HG02642 (cell line): ENCODE data around the gene SV2C.

Source experiments
- ATAC-seq: cut with Tn5 transposase; IDR thresholded peaks from one replicate; pipeline ENCODE4 v1.9.1; 2021; ENCODE audit warnings: mild to moderate bottlenecking; ENCODE audit not compliant: unreplicated experiment, poor library complexity

Gene SV2C

DNA sequence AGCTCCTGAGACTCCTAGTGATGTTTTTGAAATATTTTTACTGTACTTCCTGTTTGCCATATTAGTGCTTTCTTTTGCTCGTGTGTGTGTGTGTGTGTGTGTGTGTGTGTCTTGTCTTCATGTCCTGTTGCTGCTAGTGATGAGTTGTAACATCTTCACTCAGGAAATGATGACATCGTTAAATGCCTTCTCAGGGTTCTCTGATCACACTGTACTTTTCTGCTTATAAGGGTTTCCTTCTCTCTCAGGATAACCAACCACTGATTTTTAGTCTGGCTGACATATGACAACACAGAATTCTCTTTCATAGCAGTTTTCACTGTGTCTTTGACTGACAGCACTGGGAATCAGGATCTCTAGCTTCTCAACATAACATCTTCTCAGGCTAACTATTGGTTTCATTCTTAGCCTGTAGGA, 16.1 kb downstream of the SV2C start:
- no peak for ATAC-seq

DNA sequence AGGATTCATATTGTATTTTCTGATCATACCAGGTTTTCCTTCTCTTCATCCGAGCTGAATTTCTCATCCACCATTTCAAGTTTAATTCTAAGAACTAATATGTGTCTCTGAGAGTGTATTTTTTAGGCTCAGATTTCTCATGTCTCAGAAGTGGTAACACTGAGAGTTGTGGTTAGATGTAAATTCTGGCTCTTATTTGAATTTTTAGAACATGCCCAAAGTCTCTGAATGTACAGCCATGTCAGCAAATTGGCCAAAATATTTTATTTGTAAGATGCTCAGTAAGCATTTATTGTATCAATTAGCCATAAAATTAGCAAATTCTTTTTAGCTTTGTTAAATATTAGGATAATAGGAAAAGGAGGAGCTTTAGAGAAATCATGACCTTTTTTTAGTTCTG, 16.6 kb downstream of the SV2C start:
- no peak for ATAC-seq

DNA sequence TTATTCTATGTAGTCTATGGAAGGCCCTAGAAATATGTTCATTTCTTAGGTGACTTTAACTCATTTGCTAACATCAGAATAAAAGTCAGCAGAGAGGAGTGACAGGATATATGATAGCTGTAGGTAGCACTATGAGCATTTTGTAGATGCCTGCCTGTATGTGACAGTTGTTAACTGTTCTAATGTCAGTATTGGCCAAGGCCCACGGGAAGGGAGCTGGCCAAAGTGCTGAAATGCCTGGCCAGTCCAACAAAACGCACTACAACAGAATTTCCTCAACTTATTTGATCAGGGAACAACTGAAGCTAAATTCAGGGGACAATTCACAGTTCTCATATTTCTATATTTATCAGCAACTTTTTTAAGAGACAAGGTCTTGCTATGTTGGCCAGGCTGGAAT, 20.8 kb downstream of the SV2C start:
- ATAC-seq: no peak

DNA sequence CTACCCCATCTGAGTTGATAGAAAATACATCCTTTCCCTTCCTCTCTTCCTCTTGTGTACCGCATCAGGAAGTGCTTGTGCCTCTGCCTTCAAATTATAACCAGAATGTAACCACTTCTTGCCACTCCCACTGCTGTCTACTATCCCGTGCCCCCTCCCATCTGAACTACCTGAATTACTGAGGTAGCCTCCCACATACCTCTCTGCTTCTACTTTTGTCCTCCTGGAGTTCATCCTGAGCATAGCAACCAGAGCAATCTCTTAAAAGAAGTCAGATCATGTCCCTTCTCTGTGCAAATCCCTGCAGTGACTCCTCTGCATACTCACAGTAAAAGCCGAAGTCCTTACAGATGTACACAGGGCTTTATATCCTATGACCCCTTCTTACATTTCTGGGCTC, 23.0 kb downstream of the SV2C start:
- no peak for ATAC-seq

DNA sequence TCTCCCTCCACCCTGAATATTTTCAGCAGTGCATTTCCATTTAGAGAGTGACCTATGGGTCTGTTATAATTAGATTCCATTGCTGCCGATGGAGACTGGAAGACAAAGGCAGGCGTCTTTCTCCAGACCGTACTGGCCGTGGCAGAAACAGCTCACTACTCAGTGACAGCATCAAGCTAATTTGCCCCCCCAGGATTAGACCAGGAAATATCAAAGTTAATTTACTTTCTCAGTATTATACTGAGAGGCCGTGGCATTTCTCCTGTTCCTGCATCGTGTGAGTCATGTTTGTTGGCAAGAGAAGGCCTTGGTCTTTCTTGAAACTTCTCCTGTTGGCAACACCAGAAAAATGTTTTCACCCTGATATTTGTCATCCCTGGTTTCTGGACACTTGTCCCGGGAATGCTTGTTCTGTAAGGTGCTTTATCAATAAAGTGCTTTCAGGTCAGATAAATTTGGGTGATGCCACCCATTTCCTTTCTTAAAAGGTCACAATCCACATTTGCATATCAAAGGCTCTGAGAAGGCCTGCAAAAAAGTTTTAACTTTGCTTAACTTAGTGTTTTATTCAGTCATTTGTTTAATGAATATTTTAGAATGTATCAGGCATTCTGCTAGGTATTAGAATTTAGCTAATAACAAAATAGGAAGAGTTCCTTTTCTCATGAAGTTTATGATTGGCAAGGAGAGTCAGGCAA, 28.4 kb downstream of the SV2C start:
- no peak for ATAC-seq

- no peak for ATAC-seq
Measured at GRCh38 chr5:76113103-76113502, 29.9 kb downstream of the SV2C start.

- no peak for ATAC-seq
Measured at GRCh38 chr5:76114179-76114851, 31.1 kb downstream of the SV2C start.

DNA sequence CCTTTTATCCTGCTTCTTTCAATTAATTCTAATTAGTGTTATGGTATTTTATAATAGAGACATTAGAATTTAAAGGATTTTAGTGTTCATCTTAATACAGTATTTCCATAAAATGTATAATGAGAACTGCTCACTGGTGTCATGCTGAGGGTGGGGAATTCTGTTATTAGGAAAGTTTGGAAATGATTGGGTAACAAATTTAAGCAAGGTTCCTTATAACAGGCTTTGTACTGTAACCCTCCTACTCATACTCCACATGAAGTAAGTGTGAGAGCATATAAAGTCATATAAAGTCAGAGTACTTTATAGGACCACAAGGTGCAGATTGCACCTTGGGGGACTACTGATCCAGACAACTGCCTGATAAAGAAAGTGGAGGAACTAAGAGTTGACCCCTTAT, 42.2 kb downstream of the SV2C start:
- no peak for ATAC-seq

DNA sequence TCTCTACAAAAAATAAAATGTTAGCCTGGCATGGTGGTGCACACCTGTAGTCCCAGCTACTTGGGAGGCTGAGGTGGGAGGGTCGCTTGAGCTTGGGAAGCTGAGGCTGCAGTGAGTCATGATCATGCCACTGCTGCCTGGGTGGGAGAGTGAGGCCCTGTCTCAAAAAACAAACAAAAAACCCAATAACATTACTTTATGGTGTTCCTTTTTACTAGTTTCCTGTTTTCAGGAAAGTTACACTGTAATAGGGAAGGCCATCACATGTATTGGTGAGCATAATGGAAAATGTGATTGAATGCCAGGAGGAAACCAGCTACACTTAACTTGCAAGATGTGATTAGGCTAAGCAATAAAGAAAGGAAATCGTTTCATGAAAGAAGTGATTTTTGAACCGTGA, 42.7 kb downstream of the SV2C start:
- ATAC-seq: no peak

DNA sequence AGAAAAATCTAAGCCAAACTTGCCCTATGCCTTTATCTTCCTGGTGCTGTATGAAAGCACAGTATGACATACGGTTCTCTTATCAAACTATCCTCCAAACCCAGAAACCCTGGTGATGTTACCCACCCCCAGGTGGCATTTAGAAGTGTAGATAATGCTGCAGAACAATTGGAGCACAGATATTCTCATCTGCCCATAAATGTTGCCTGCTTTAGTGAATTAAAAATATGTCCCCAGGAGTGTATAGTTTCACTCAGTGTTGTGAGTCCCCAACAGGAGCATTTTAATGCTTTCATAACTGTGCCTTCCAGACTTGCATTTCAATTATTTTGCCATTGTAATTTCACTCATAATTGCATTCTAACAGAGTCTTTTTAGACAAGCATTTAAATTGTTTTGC, 50.8 kb downstream of the SV2C start:
- no peak for ATAC-seq

- no peak for ATAC-seq
Measured at GRCh38 chr5:76134646-76135045, 51.5 kb downstream of the SV2C start.

- no peak for ATAC-seq
Measured at GRCh38 chr5:76137887-76138542, 54.8 kb downstream of the SV2C start.

GRCh38 chr5:76143884-76144283, 60.7 kb downstream of the SV2C start:
- ATAC-seq: no peak

DNA sequence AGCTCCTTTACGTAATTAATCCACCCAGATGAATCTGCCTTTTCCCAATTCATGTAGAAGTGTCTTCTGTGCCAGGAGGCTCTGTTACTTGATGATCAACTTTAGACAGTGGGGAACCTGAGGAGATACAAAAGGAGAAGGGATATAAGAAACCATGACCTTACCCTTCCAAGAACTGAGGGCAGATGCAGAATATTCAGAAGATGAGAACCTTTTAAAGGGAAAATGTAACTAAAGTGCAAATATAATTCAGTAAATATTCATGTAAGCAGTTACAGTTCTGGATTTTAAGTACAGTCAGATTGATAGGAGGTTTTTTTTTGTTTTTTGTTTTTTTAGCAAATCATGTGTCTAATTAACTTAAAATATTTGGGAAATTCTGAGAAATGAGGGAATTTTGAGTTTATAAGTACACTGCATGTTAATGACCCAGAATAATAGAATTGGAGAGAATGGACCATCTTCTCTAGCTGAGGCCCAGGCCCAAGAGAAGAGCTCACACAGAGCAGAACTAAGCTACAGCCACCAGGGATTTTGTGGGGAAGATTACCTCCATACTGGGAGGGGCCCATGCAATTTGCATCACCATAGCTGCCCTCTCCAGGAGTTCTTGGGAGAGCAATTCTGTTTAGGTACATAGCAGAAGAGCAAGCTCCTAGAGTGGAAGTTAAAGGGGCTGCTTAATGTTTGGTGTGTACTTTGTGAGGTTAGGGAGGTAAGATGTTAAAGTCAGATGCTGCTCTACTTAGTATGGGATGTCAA, 61.5 kb downstream of the SV2C start:
- ATAC-seq: no peak

- ATAC-seq: no peak
Measured at GRCh38 chr5:76145945-76146344, 62.8 kb downstream of the SV2C start.

DNA sequence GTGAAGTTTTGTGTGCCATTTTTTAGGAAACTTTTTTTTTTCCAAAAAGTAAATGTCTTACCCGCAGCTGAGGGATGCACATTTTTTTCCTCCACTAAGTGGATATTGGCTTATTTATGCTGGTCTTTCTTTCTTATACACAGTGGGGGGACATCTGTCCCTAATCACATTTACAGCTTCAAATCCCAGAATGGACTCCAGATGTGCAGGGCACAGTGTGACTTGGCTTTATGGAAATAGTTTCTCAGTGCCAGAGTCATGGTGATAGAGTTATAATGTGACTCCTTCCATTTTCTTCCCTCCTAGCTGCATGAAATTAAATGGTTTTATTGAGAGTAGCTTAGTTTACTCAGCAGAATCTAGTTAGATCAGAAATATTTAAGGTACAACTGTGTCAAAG, 66.5 kb downstream of the SV2C start:
- no peak for ATAC-seq

DNA sequence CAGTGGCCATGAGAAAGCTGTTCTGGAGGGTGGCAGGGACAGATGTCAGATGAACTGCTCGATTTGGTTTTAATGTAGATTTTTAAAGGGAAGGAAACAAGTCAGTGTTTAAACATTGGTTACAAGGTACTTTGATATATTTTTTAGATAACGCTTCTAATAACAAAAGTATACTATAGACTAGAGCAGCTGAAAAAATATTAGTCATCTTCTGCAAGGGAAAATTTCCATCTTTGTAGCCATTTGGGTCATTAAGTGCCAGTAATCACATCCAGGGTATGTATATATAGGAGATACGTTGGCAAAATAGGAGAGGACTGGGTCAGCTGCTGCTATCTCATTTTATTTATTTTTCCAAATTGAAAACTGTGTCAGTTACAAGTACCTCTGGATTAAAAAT, 69.0 kb downstream of the SV2C start:
- no peak for ATAC-seq

DNA sequence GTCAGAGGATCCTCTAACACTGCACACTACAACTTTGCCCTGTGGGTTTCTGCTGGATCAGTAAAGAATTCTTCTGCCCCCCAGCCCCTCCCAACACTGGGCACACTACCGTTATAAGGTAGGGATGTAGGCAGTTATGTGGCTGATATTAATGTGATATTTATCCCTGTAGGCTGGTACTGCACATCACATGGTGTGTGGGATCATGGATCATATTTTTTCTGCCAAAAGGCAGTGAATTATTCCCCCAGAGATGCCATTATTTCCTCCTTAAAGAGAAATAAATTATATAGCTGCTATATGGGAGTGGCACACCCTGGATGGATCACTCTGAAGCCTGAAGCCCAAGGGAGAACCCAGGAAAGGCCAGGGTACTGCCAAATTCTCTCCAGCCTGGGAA, 69.5 kb downstream of the SV2C start:
- no peak for ATAC-seq

DNA sequence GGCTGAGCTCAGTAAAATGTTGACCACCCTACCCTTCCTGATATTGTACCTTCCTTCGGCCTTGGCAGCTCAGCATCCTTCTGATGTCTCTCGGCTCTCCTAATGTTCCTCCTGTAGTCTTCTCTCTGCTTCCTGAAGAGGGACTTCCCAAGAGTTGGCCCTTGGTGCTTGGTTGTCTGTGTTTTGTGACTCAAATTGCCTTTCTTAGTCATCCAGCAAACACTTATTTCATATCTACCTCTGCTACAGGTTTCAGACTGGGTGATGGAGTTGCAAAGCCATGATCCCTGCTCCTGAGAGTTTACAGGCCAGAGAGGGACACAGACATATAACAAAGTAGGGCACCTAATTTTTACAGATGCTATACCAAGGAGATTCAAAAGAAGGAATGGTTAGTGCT, 70.1 kb downstream of the SV2C start:
- ATAC-seq: no peak

DNA sequence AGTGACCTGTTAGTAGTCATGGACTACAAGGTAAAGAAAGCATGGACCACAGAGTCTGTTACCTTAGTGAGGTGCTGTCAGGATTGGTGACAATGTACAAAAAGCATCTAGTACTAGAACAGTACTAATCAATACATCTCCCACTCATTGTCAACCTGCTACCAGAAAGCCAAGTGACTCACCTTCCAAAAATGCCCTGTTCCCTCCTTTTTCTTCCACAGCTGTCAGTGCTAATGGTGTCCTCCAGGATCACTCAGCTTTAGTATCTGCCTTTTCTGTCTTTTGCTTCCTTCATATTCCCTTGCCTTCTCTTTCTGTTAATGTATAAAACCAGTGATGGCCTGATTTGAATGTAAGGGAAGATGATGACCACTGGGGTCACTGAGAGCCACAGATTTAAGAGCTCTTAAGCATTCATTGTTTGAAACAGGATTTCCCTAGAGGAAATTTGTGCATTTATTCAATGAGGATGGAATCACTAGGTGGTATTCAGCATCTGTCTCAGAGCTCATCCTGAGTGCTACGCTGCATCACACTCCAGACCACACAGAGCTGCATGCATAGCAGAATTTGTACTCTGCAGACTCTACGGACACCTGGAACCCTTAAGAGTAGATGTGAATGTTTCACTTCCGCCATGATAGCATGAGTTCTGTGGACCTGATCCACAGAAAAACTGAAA, 71.0 kb downstream of the SV2C start:
- ATAC-seq: no peak
